MM.1S (cell line): Measurements from ENCODE around the gene NCBP2.

ENCODE experiments used
- DNase-seq: peaks from one replicate; pipeline ENCODE4 v3.0.0-alpha.2; 2015
- H2AFZ ChIP-seq: fragments of 300-600 bp; sonication (generic); 2 replicates; pipeline ENCODE4 v1.6.0; 2016; ENCODE audit warnings: antibody characterized with exemption, low read length
- H3F3A ChIP-seq: fragments of 300-600 bp; sonication (generic); 2 replicates; pipeline ENCODE4 v1.6.1; 2016; ENCODE audit warnings: mild to moderate bottlenecking, antibody characterized with exemption, low read length, moderate library complexity, mixed read lengths; ENCODE audit not compliant: insufficient read depth
- H3K27ac ChIP-seq: fragments of 300-600 bp; sonication (generic); 2 replicates; pipeline ENCODE4 v1.5.1; 2016; ENCODE audit warnings: mild to moderate bottlenecking, low read length
- H3K27me3 ChIP-seq: fragments of 300-600 bp; sonication (generic); replicated peaks from 2 replicates; pipeline ENCODE4 v1.6.0; 2016; ENCODE audit warnings: low read length; ENCODE audit not compliant: insufficient read depth
- H3K36me3 ChIP-seq: fragments of 300-600 bp; sonication (generic); replicated peaks from 2 replicates; pipeline ENCODE4 v1.6.1; 2016; ENCODE audit warnings: mild to moderate bottlenecking, low read length, mixed read lengths; ENCODE audit not compliant: insufficient read depth
- H3K4me1 ChIP-seq: fragments of 300-600 bp; sonication (generic); 2 replicates; pipeline ENCODE4 v1.6.1; 2016; ENCODE audit warnings: low read length, mixed read lengths
- H3K4me2 ChIP-seq: fragments of 300-600 bp; sonication (generic); 2 replicates; pipeline ENCODE4 v1.6.0; 2016; ENCODE audit warnings: low read depth, low read length
- H3K4me3 ChIP-seq: fragments of 300-600 bp; sonication (generic); 2 replicates; pipeline ENCODE4 v1.5.1; 2016; ENCODE audit warnings: low read length, mixed read lengths
- H3K79me2 ChIP-seq: fragments of 300-600 bp; sonication (generic); 2 replicates; pipeline ENCODE4 v1.6.1; 2016; ENCODE audit warnings: mixed run types, low read length, mixed read lengths
- H3K9ac ChIP-seq: fragments of 300-600 bp; sonication (generic); 2 replicates; pipeline ENCODE4 v1.6.1; 2016; ENCODE audit warnings: low read length, mixed read lengths
- H3K9me2 ChIP-seq: fragments of 300-600 bp; sonication (generic); replicated peaks from 2 replicates; pipeline ENCODE4 v1.6.1; 2016; ENCODE audit warnings: mild to moderate bottlenecking, low read length, mixed read lengths; ENCODE audit not compliant: insufficient read depth
- H3K9me3 ChIP-seq: fragments of 300-600 bp; sonication (generic); replicated peaks from 2 replicates; pipeline ENCODE4 v1.6.1; 2016; ENCODE audit warnings: mild to moderate bottlenecking, low read length, mixed read lengths; ENCODE audit not compliant: insufficient read depth
- H4K20me1 ChIP-seq: fragments of 300-600 bp; sonication (generic); 2 replicates; pipeline ENCODE4 v1.6.1; 2016; ENCODE audit warnings: mild to moderate bottlenecking, low read length, moderate library complexity, mixed read lengths; ENCODE audit not compliant: insufficient read depth
- EZH2 ChIP-seq: fragments of 300-600 bp; sonication (generic); optimal IDR thresholded peaks from 2 replicates; pipeline ENCODE3; 2017; ENCODE audit warnings: low read depth, mild to moderate bottlenecking, antibody characterized with exemption, low read length, mixed read lengths
- EZH2phosphoT487 ChIP-seq: fragments of 300-600 bp; sonication (generic); IDR thresholded peaks from 2 replicates; pipeline ENCODE4 v1.6.1; 2018; ENCODE audit warnings: antibody characterized with exemption, low read length
- TF ChIP-seq, protein P1 (sequence below): fragments of 300-600 bp; sonication (generic); IDR thresholded peaks from 2 replicates; pipeline ENCODE4 v1.5.1; 2016; ENCODE audit warnings: antibody characterized with exemption, low read length, mixed read lengths

Gene NCBP2

DNA sequence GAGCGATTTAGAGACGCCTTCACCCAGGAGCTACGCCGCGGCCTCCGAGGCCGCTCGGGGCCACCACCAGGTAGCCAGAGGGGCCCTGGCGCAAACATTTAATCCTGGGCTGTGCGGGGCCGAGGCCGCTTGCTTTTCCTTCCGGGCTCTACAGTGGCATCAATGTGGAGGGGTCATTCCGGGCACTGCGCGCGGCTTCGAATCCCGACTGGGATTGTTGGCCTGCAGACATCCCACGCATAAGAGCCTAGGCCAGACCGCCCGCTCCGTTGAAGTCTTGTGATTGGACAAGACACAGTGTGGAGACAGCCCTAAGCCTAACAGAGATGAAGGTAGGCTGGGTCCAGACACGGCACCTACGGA lies 568 bp upstream of the NCBP2 start:
- Histone ChIP-seq H3K9me2 (no peaks in the 10 kb centered on the region), H2AFZ (peak overlapping the region; percentile 64), H4K20me1 (no peaks in the 10 kb centered on the region; the same call in 1 of the 2 replicates), H3F3A (peaks cover 13% of the 10 kb centered on the region), H3K9me3 (no peaks in the 10 kb centered on the region), H3K4me1 (peaks cover 10% of the 10 kb centered on the region; the same call in 1 of the 2 replicates), H3K27me3 (no peaks in the 10 kb centered on the region), H3K4me2 (peak overlapping the region; percentile 94), H3K4me3 (peak overlapping the region; percentile 84), H3K79me2 (peaks cover 64% of the 10 kb centered on the region), H3K36me3 (peaks cover 5% of the 10 kb centered on the region; the same call in 1 of the 2 replicates), H3K27ac (peak overlapping the region; percentile 34; the same call in 1 of the 2 replicates), H3K9ac (peak overlapping the region; percentile 87)
- TF ChIP-seq, protein P1, sequence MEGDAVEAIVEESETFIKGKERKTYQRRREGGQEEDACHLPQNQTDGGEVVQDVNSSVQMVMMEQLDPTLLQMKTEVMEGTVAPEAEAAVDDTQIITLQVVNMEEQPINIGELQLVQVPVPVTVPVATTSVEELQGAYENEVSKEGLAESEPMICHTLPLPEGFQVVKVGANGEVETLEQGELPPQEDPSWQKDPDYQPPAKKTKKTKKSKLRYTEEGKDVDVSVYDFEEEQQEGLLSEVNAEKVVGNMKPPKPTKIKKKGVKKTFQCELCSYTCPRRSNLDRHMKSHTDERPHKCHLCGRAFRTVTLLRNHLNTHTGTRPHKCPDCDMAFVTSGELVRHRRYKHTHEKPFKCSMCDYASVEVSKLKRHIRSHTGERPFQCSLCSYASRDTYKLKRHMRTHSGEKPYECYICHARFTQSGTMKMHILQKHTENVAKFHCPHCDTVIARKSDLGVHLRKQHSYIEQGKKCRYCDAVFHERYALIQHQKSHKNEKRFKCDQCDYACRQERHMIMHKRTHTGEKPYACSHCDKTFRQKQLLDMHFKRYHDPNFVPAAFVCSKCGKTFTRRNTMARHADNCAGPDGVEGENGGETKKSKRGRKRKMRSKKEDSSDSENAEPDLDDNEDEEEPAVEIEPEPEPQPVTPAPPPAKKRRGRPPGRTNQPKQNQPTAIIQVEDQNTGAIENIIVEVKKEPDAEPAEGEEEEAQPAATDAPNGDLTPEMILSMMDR, result no peak
- DNase-seq, result no peak

DNA sequence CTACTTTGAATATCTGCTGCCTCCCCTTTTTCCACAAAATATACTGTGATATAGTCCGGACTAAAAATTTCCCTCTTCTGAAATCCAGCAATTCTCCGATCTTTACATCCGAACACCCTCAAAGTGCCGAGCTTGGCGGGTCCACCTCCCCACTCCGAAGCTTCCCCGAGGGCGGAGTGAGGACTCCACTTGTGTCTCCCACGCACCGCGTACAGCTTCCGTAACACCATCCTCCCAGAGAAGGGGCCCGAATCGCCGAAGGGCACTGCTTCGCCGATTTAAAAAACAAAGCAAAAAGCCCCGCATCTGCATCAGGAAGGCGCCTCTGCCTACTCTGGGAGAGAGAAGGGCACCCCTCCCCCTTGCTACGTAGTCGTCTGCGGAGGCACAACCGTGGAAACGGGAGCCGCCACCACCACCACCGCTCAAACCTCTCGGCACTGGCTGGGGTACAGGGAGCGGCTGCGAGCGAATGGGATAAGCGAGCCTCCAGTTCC lies 551 bp downstream of the NCBP2 start:
- H3K36me3 ChIP-seq, result peaks cover 15% of the 10 kb centered on the region; the same call in 1 of the 2 replicates
- peak; percentile 64 for DNase-seq
- H4K20me1 ChIP-seq, result no peaks in the 10 kb centered on the region; the same call in 1 of the 2 replicates
- TF ChIP-seq EZH2phosphoT487 (no peak), EZH2 (no peak)
- TF ChIP-seq, protein P1, result no peak
- H3K79me2 ChIP-seq, result peaks cover 66% of the 10 kb centered on the region
- peak overlapping the region; percentile 77 for H3K27ac ChIP-seq
- peaks cover 13% of the 10 kb centered on the region for H3F3A ChIP-seq
- H3K9me3 ChIP-seq, result no peaks in the 10 kb centered on the region
- H3K4me1 ChIP-seq, result peaks cover 10% of the 10 kb centered on the region; the same call in 1 of the 2 replicates
- H3K9ac ChIP-seq, result peak overlapping the region; percentile 85
- peak overlapping the region; percentile 86 for H3K4me2 ChIP-seq
- H3K27me3 ChIP-seq, result no peaks in the 10 kb centered on the region
- no peaks in the 10 kb centered on the region for H3K9me2 ChIP-seq
- peak overlapping the region; percentile 84 for H3K4me3 ChIP-seq
- H2AFZ ChIP-seq, result peak overlapping the region; percentile 87

DNA sequence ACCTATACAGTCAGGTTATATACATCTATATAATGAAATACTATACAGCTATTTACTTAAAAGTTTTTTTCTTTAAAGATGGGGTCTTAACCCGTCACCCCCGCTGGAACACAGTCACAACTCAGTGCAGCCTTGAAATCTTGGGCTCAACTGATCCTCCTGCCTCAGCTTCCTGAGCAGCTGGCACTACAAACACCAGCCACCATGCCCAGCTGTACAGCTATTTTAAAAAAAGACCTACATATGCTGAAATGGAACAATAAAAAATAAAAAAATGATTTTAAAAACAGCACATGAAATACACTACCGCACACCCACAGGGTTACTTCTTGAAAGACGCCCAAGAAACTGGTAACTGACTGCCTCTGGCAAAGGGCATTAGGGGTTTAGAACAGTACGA lies 3.8 kb downstream of the NCBP2 start:
- Histone ChIP-seq H3K27ac (no peak overlapping the region), H3K4me3 (no peak overlapping the region), H3K36me3 (peaks cover 28% of the 10 kb centered on the region), H3K4me1 (peaks cover 8% of the 10 kb centered on the region; the same call in 1 of the 2 replicates), H3F3A (peaks cover 13% of the 10 kb centered on the region), H3K27me3 (no peaks in the 10 kb centered on the region), H3K9me2 (no peaks in the 10 kb centered on the region), H3K4me2 (no peak overlapping the region), H3K79me2 (peaks cover 56% of the 10 kb centered on the region), H3K9me3 (no peaks in the 10 kb centered on the region), H3K9ac (no peak overlapping the region), H2AFZ (no peak overlapping the region), H4K20me1 (no peaks in the 10 kb centered on the region; the same call in 1 of the 2 replicates)
- TF ChIP-seq, protein P1, result no peak
- no peak for TF ChIP-seq EZH2phosphoT487
- TF ChIP-seq EZH2, result no peak
- no peak for DNase-seq
